GM12878 (cell line): ENCODE results near the gene TDRD9. TPM values are rescaled to one million over a fixed set of nuclear protein-coding genes. Genes with fewer than 3 reads are reported as not detected.
"Not testable (repeated sequence)": the region's sequence is repeated elsewhere in the genome, so short reads cannot be mapped to it uniquely, and the experiment has no call there.

Source experiments
- ATAC-seq: fragments of 200-7000 bp; cut with Tn5 transposase; 3 replicates; pipeline ENCODE4 v1.9.1; 2020; ENCODE audit warnings: mild to moderate bottlenecking, moderate library complexity
- BruUV-seq: library from RNA; stranded (reverse); fragments of 400-500 nt; replicated peaks from 2 replicates; lab custom pipeline; 2021; lab: Mats Ljungman, UMichigan
- CTCF ChIA-PET: fragments of 300-600 bp; sonication (Branson Sonifier 250); formaldehyde crosslinking; extraction: SDS; loops from one replicate; lab custom pipeline; 2021; ENCODE audit warnings: inconsistent platforms; lab: Yijun Ruan, JAX
- POLR2A ChIA-PET: fragments of 350-600 bp; formaldehyde crosslinking; extraction: SDS; loops from one replicate; lab custom pipeline; 2021; ENCODE audit warnings: inconsistent platforms; lab: Charles Lee
- RAD21 ChIA-PET: fragments of 300-600 bp; sonication (Branson Sonifier 250); formaldehyde crosslinking; loops from one replicate; lab custom pipeline; 2023; ENCODE audit warnings: antibody characterized with exemption; ENCODE audit not compliant: unreplicated experiment; lab: Charles Lee
- SMC1A ChIA-PET: fragments of 300-600 bp; sonication (Branson Sonifier 250); formaldehyde crosslinking; loops from one replicate; lab custom pipeline; 2023; ENCODE audit not compliant: unreplicated experiment, uncharacterized antibody; lab: Charles Lee
- DNase-seq: peaks from one replicate; pipeline ENCODE4 v3.0.0-alpha.2; 2011; ENCODE audit warnings: low read depth, low spot score
- FAIRE-seq: peaks from 3 replicates; lab custom pipeline; 2011; peaks lifted over from hg19 to GRCh38; lab: Jason Lieb, UNC
- H2AFZ ChIP-seq: 2 replicates; pipeline ENCODE4 v1.6.0; 2011; ENCODE audit warnings: low read depth, low read length, control low read depth; ENCODE audit not compliant: control insufficient read depth
- H3K27ac ChIP-seq: 2 replicates; pipeline ENCODE4 v1.5.1; 2011; ENCODE audit warnings: control low read depth; ENCODE audit not compliant: control insufficient read depth, insufficient read depth
- H3K27me3 ChIP-seq, 2 experiments: replicated peaks in 1 of 2; 2 replicates each; pipeline versions ENCODE4 v1.6.0 to v1.6.1; 2011; ENCODE audit warnings: low read length in 1 of 2; ENCODE audit not compliant: control insufficient read depth in 2 of 2, insufficient read depth in 2 of 2
- H3K36me3 ChIP-seq, 2 experiments: 2 replicates each; pipeline ENCODE4 v1.5.1; 2011; ENCODE audit warnings: low read length in 1 of 2; ENCODE audit not compliant: control insufficient read depth in 2 of 2, insufficient read depth in 2 of 2
- H3K4me1 ChIP-seq: 2 replicates; pipeline ENCODE4 v1.6.1; 2011; ENCODE audit warnings: mild to moderate bottlenecking, low read length, moderate library complexity, mixed read lengths; ENCODE audit not compliant: control insufficient read depth, insufficient read depth
- H3K4me2 ChIP-seq: 2 replicates; pipeline ENCODE4 v1.6.0; 2011; ENCODE audit warnings: control low read depth; ENCODE audit not compliant: control insufficient read depth, insufficient read depth
- H3K4me3 ChIP-seq: fragments of 200-600 bp; sonication (generic); 2 replicates; pipeline ENCODE4 v1.5.1; 2016
- H3K79me2 ChIP-seq: 2 replicates; pipeline ENCODE4 v1.6.0; 2011; ENCODE audit warnings: low read length; ENCODE audit not compliant: control insufficient read depth, insufficient read depth
- H3K9ac ChIP-seq: 2 replicates; pipeline ENCODE4 v1.8.0; 2011; ENCODE audit warnings: low read length, control low read depth, mixed read lengths; ENCODE audit not compliant: control insufficient read depth, insufficient read depth
- H3K9me3 ChIP-seq: replicated peaks from 3 replicates; pipeline ENCODE4 v1.5.1; 2011; ENCODE audit warnings: mild to moderate bottlenecking, low read length; ENCODE audit not compliant: control insufficient read depth, insufficient read depth
- H4K20me1 ChIP-seq: 2 replicates; pipeline ENCODE4 v1.6.0; 2011; ENCODE audit not compliant: control insufficient read depth, insufficient read depth
- CTCF ChIP-seq, 3 experiments: IDR thresholded peaks in 2 of 3; conservative IDR thresholded peaks in 1 of 3; 2 replicates each; pipeline ENCODE4 v1.5.1; 2011; ENCODE audit warnings: low read depth in 3 of 3, low read length in 3 of 3, mild to moderate bottlenecking in 3 of 3, control low read depth in 2 of 3, moderate library complexity in 2 of 3, inconsistent platforms in 1 of 3, mixed read lengths in 1 of 3; ENCODE audit not compliant: control insufficient read depth in 2 of 3, insufficient read depth in 1 of 3; ENCODE audit errors: extremely low read depth in 1 of 3
- RAD21 ChIP-seq: IDR thresholded peaks from 2 replicates; pipeline ENCODE4 v1.6.1; 2011; ENCODE audit warnings: mild to moderate bottlenecking, low read depth, low read length, moderate library complexity; ENCODE audit not compliant: insufficient read depth
- SMC3 ChIP-seq: IDR thresholded peaks from 2 replicates; pipeline ENCODE4 v1.6.1; 2011; ENCODE audit warnings: low read length, improper control_type of control experiment, borderline replicate concordance
- WGBS: methylation state at CpG from one replicate; pipeline ENCODE4 v1.1.6; 2016; ENCODE audit warnings: low lambda C conversion rate; ENCODE audit not compliant: insufficient replicate concordance, insufficient coverage; ENCODE audit errors: missing lambda C conversion rate; 5-methylcytosine and 5-hydroxymethylcytosine counted together
- in situ Hi-C: fragments of 300-500 bp; cut with MboI; formaldehyde crosslinking; loops from 9 replicates; pipeline ENCODE4 v1.14.3; 2018; ENCODE audit warnings: mixed read lengths
- intact Hi-C: fragments of 100-400 bp; cut with micrococcal nuclease; formaldehyde crosslinking; loops from one replicate; pipeline ENCODE4 v1.14.2; 2022; ENCODE audit not compliant: unreplicated experiment
- polyA plus RNA-seq, 11 experiments: library from polyadenylated mRNA; depleted of rRNA in 4 of 11; unstranded in 6 of 11; stranded (reverse) in 5 of 11; fragments of >200 nt; fragmentation: Nextera tagmentation in 4 of 11; fragmentation: Illumina TruSeq in 1 of 11; extraction: Ambion mirVana in 4 of 11; extraction: Trizol in 1 of 11; gene quantifications; 1 replicate in 1 of 11; 2 replicates in 10 of 11; pipeline versions ENCODE4 v1.2.1 to v1.2.3, GENCODE V29; 2011 to 2016; ENCODE audit warnings: inconsistent platforms in 2 of 11, missing spikeins in 2 of 11, low read depth in 1 of 11
- total RNA-seq, 4 experiments: library from RNA; depleted of rRNA in 3 of 4; stranded (reverse); fragments of >200 nt in 3 of 4; fragmentation: Illumina TruSeq in 1 of 4; extraction: Trizol in 1 of 4; gene quantifications; 2 replicates each; pipeline versions ENCODE4 v1.2.1 to v1.2.3, GENCODE V29; 2013 to 2021

The TDRD9 gene
- total and polyA plus RNA-seq, 10 of the 15 experiments (the other 5 are each of a cell fraction or from before 2014, with no cell fraction given) = 0.12 TPM; not detected in 9

GRCh38 chr14:103980623-103981238 lies 52.5 kb downstream of the TDRD9 start:
- SMC1A ChIA-PET = interaction anchor here (0.6 to 1.6 kb wide), 2 partner anchors 67 to 172 kb away, joined by 3 to 17 read pairs; no protein-coding TSS in a partner anchor
- H3K9me3 ChIP-seq, FAIRE-seq, H4K20me1 ChIP-seq, H3K27ac ChIP-seq, POLR2A ChIA-PET, H3K4me2 ChIP-seq, H3K4me1 ChIP-seq, ATAC-seq, DNase-seq, H3K27me3 ChIP-seq, H3K9ac ChIP-seq, H3K4me3 ChIP-seq, BruUV-seq, H2AFZ ChIP-seq, H3K79me2 ChIP-seq, H3K36me3 ChIP-seq: not testable (repeated sequence)
- RAD21 ChIA-PET = interaction anchor here (0.7 to 4.5 kb wide), 2 partner anchors 172 to 174 kb away, joined by 3 to 24 read pairs; no protein-coding TSS in a partner anchor
- TF ChIP-seq SMC3 (peak; percentile 7; the same call in 1 of the 2 replicates), RAD21 (0 out of 2 replicates have a peak, but pooled peaks have one; percentile 15), CTCF (IDR thresholded peaks at IDR 0.05 in 2 of 3, conservative IDR thresholded peaks at IDR 0.05 in 1 of 3; ENCODE audit: control insufficient read depth in 2 of 3, extremely low read depth in 1 of 3, insufficient read depth in 1 of 3, low read depth in 3 of 3, low read length in 3 of 3) (peak; percentile 13 to 43 (median 32); a peak in 2 of 6 replicates)
- 18% methylated on average over 14 of the region's 14 CpGs for WGBS
- intact Hi-C loops (loop anchor here (1.0 kb wide), 1 partner anchor 172 kb away; no protein-coding TSS in a partner anchor), in situ Hi-C loops (loop anchor here (5.0 kb wide), 1 partner anchor 173 kb away; no protein-coding TSS in a partner anchor)
- CTCF ChIA-PET = interaction anchor here (0.6 to 5.3 kb wide), 9 partner anchors 11 to 174 kb away, joined by 3 to 96 read pairs (median 4); partner anchors contain the start of gene RD3L
